HG03457 (cell line): ENCODE results near the gene ACTR1A.
"Not testable (repeated sequence)": the region's sequence is repeated elsewhere in the genome, so short reads cannot be mapped to it uniquely, and the experiment has no call there.

ENCODE experiments used
- ATAC-seq: cut with Tn5 transposase; IDR thresholded peaks from one replicate; pipeline ENCODE4 v1.9.1; 2021; ENCODE audit warnings: moderate number of reproducible peaks; ENCODE audit not compliant: unreplicated experiment

Gene ACTR1A

GRCh38 chr10:102517553-102517952 lies 15.0 kb upstream of the ACTR1A start:
- no peak for ATAC-seq

GRCh38 chr10:102515724-102516123 lies 13.2 kb upstream of the ACTR1A start:
- ATAC-seq: no peak

GRCh38 chr10:102514487-102515311 lies 12.2 kb upstream of the ACTR1A start:
- ATAC-seq: no peak

DNA sequence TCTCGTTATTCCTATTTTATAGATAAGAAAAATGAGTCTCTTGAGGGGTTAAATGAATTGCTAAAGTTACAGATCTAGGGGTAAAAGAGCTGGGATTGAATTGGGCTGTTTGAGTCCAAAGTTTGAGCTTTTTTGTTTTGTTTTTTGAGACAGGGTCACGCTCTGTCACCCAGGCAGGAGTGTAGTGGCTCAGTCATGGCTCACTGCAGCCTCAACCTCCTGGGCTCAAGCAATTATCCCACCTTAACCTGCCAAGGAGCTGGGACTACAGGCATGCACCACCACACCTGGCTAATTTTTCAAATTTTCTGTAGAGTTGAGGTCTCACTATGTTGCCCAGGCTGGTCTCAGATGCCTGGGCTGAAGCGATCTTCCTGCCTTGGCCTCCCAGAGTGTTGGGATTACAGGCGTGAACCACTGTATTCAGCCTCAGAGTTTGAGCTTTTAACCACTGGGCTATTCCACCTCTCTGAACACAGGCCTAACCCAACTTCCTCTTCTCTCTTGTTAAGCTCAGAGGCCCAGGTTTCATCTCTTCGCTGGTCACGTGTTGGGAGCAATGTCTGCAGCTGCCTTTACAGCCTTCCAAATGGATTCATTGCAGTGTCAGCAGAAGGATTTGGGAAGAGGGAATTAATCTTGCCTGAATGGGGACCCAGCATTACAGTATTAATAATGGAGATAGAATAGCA lies 9.2 kb upstream of the ACTR1A start:
- no peak for ATAC-seq

GRCh38 chr10:102509387-102509786 lies 6.9 kb upstream of the ACTR1A start:
- no peak for ATAC-seq

DNA sequence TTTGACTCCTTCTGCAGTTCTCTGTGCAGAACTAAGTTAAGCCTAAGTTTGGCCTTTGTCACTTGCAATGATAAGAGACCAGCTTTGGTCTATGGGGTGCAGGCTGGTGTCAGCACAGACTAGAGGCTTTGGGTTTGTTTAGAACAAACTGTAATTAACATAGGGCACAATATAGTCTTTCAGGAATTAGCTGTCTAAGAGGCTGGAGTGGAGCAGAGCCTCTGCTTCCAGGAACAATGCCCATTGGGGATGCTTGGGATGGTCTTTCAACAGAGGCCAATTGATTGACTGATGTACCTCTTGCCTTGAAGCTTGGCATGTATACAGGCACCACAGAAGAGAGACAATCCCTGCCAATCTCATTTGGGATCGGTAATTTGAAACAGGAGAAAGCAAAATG lies 6.0 kb upstream of the ACTR1A start:
- ATAC-seq: no peak

- ATAC-seq: no peak
These were observed 5.0 kb upstream of the ACTR1A start for GRCh38 chr10:102507521-102507920.

- ATAC-seq: no peak
These were observed 3.1 kb upstream of the ACTR1A start for GRCh38 chr10:102505462-102506115.

GRCh38 chr10:102504976-102505300 lies 2.4 kb upstream of the ACTR1A start:
- ATAC-seq: no peak

- ATAC-seq: no peak
These were observed 1.9 kb upstream of the ACTR1A start for GRCh38 chr10:102504179-102504975.

DNA sequence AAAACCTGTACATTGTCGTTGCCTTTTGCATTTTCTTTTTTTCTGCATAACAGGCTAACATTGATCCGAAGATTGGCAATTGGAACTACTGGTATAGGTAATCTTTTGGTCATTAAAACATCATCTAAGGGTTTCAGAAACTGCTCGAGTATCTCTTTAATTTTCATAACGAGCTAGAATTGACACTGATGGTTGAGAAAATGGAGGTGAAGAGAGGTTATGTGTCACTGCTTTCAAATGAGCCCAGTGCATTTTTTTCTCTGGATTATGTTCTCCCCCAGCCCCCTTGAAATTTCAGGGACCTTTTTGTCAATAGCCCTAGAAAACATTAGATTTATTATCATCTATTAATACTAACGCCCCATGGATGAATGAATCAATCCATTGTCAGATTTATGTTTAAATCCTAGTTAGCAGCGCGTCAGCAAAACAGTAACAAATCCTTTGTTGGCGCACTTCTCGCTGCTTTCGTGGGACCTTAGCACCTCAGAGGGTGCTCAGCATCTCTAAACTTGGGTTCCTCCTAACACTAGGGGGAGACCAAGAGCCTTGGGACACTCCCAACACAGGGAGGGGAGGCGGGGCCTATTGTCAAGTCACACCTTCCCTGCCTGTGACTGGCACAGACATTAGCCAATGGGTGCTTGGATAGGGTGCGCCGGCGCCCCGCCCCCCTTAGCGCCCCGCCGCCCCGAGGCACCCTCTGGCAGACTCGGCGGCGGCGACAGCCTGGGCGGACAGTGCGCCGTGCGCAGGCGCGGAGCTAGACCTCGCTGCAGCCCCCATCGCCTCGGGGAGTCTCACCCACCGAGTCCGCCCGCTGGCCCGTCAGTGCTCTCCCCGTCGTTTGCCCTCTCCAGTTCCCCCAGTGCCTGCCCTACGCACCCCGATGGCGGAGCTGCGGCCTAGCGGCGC lies 1.0 kb upstream of the ACTR1A start, which contains the start of gene SUFU:
SUFU (plus strand) TSS at position 709 of the 915 bp plus-strand sequence; CDS start at position 890, 181 bp downstream.
- peak; percentile 55 for ATAC-seq

GRCh38 chr10:102502029-102502336 lies 529 bp downstream of the ACTR1A start:
- peak; percentile 60 for ATAC-seq

DNA sequence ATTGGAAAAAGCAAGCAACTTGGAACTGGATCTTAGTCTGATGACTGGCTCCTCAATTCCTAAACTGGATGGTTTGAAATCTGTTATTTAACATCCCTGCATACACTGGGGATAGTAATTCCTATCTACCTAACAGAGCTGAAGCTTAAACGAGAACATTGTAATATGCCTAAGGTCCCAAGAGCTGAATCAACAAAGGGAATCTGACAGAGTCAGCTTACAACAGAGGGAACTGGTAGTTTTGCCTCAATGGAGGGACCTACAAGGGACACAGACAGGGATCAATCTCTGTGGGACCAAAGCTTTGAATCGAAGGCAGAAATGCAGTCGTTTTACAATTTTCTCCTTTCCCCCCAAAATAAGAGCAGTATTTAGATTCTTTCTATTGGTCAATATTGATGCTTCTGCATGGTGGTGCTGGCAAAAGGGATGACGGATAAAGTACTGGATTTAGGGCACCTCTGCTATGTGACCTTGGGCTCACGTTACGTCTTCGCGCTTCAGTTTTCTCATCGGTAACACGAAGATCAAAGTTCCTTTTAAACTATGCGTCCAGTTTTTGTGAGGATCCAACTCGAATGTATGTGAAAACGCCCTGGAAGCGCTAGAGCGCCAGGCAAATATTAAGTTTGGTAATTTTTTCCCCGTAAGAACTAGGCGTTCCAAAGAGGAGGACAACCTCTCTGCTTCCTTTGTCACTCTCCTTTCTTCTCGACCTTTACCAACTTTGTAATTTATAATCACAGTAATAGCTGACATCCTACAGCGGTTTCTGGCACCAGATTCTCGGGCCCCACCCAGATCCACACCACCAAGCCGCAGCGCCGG lies 1.1 kb downstream of the ACTR1A start:
- ATAC-seq: no peak

DNA sequence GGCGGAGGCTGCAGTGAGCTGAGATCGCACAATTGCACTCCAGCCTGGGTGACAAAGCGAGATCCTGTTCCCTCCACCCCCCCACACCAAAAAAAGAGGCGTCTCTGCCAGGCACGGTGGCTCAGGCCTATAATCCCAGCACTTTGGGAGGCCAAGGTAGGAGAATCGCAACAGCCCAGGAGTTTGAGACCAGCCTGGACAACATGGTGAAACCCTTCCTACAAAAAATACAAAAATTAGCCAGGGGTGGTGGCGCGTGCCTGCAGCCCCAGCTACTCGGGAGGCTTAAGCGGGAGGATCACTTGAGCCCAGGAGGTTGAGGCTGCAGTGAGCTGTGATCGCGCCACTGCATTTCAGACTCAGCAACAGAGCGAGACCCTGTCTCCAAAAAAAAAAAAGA lies 1.8 kb downstream of the ACTR1A start:
- ATAC-seq: not testable (repeated sequence)

DNA sequence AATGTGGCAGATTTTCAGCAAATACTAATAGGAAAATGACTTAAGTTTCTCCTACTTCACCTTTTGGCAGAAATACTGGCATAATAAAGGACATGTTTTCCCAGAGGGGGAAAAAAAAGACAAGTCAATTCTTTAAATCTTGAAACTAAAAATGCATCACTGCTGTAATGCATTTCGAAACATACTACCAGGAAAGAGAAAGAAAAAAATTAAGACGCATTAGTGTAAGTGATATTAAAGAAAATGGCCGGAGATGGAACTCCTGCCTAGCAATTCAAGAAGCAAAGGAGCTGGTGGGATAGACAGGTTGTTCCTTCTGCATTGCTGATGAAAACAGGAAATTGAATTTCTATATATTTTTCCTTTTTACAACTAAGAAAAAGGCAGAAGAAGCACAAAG lies 3.2 kb downstream of the ACTR1A start:
- ATAC-seq: no peak

GRCh38 chr10:102497545-102497944 lies 5.0 kb downstream of the ACTR1A start:
- no peak for ATAC-seq

- no peak for ATAC-seq
These were observed 8.7 kb downstream of the ACTR1A start for GRCh38 chr10:102493771-102494170.

- ATAC-seq: no peak
These were observed 9.5 kb downstream of the ACTR1A start for GRCh38 chr10:102492983-102493382.

DNA sequence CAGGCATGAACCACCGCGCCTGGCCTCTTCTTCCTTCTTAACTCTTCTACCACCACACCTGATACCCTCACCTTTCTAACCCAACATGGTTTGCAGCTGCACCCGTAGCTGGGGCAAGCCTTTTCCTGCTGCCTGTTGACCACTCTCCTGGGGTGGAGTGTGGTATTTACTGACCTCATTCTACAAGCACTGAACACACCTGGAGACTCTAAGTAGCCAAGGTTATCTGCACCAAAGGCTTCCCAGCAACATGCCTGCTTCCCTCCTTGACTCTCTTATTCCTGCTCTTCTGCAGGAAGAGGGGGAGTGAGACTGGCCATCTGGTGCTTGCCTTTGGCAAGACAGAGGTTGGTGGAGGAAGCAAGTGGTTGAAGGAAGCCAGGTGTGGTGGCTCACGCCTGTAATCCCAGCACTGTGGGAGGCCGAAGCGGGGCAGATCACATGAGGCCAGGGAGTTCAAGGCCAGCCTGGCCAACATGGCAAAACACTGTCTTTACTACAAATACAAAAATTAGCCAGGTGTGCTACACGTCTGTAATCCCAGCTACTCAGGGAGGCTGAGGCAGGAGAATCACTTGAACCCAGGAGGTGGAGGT lies 10.1 kb downstream of the ACTR1A start:
- no peak for ATAC-seq
